Activated naive CD4-positive, alpha-beta T cell treated with anti-CD3 and anti-CD28 coated beads, Interleukin-2, amount 50 U/mL, for 72 hours (primary cell): Measurements from ENCODE around the gene SUCO. TPM values are rescaled to one million over a fixed set of nuclear protein-coding genes. Genes with fewer than 3 reads are reported as not detected.
"Not testable (repeated sequence)": the region's sequence is repeated elsewhere in the genome, so short reads cannot be mapped to it uniquely, and the experiment has no call there.

Experiments
- ATAC-seq, 2 donors: fragments of 150-1000 bp; cut with Tn5 transposase; 2 replicates each; pipeline ENCODE4 v1.10.0; 2021; ENCODE audit warnings: mild to moderate bottlenecking in 2 of 2, moderate library complexity in 2 of 2
- DNase-seq, 2 donors: peaks; one replicate each; pipeline ENCODE4 v3.0.0; 2021 to 2022; ENCODE audit warnings: low spot score in 2 of 2
- H3K27ac Mint-ChIP-seq, 2 donors: one replicate each; pipeline ENCODE4 v1.8.0; 2022; ENCODE audit warnings: mild to moderate bottlenecking in 2 of 2, mixed read lengths in 2 of 2
- H3K36me3 Mint-ChIP-seq, 2 donors: one replicate each; pipeline ENCODE4 v1.8.0; 2022; ENCODE audit warnings: mixed read lengths in 2 of 2
- H3K9me3 Mint-ChIP-seq, 2 donors: one replicate each; pipeline ENCODE4 v1.8.0; 2022; ENCODE audit warnings: mixed read lengths in 2 of 2
- total RNA-seq, 2 donors: library from RNA; stranded (reverse); gene quantifications; one replicate each; pipeline ENCODE4 v1.2.3, GENCODE V29; 2022

SUCO gene
- total RNA-seq, 2 donors from 2014 or later = 24.3 to 39.7 TPM

- H3K9me3 Mint-ChIP-seq = no peaks in the 10 kb centered on the region
- ATAC-seq (no peak), DNase-seq (no peak)
- H3K27ac Mint-ChIP-seq = no peak overlapping the region
- H3K36me3 Mint-ChIP-seq = peaks cover 4 to 22% of the 10 kb centered on the region in 2 donors
These were observed 48.8 kb downstream of the SUCO start for GRCh38 chr1:172581779-172582178.

GRCh38 chr1:172582889-172583288 lies 49.9 kb downstream of the SUCO start:
- Mint-ChIP-seq H3K9me3 (no peaks in the 10 kb centered on the region), H3K36me3 (peaks cover 4 to 21% of the 10 kb centered on the region in 2 donors), H3K27ac (no peak overlapping the region)
- no peak for DNase-seq
- ATAC-seq = no peak

- no peaks in the 10 kb centered on the region for H3K9me3 Mint-ChIP-seq
- ATAC-seq (no peak), DNase-seq (no peak)
- peaks cover 7 to 28% of the 10 kb centered on the region in 2 donors for H3K36me3 Mint-ChIP-seq
- H3K27ac Mint-ChIP-seq = no peak overlapping the region
These were observed 52.4 kb downstream of the SUCO start for GRCh38 chr1:172585348-172585747.

- Mint-ChIP-seq H3K36me3 (peaks cover 12 to 28% of the 10 kb centered on the region in 2 donors), H3K9me3 (no peaks in the 10 kb centered on the region), H3K27ac (no peak overlapping the region)
- DNase-seq (no peak), ATAC-seq (no peak)
These were observed 52.9 kb downstream of the SUCO start for GRCh38 chr1:172585861-172586260.

- peak overlapping the region; percentile 40 to 71 for H3K27ac Mint-ChIP-seq
- H3K9me3 Mint-ChIP-seq = no peaks in the 10 kb centered on the region
- DNase-seq (peak in 1 of 2 donors; percentile 23), ATAC-seq (peak; percentile 92 to 97)
- H3K36me3 Mint-ChIP-seq = peaks cover 30 to 44% of the 10 kb centered on the region in 2 donors
These were observed 55.6 kb downstream of the SUCO start for GRCh38 chr1:172588296-172589291.

- peaks cover 0 to 4% of the 10 kb centered on the region in 2 donors for H3K9me3 Mint-ChIP-seq
- no peak for ATAC-seq
- H3K27ac Mint-ChIP-seq = peak overlapping the region in 1 of 2 donors; percentile 71
- no peak for DNase-seq
- H3K36me3 Mint-ChIP-seq = peaks cover 39 to 54% of the 10 kb centered on the region in 2 donors
These were observed 56.6 kb downstream of the SUCO start for GRCh38 chr1:172589553-172589952.

- DNase-seq, H3K9me3 Mint-ChIP-seq, ATAC-seq, H3K27ac Mint-ChIP-seq: not testable (repeated sequence)
- peaks cover 58 to 73% of the 10 kb centered on the region in 2 donors for H3K36me3 Mint-ChIP-seq
These were observed 58.5 kb downstream of the SUCO start for GRCh38 chr1:172591429-172591828.

GRCh38 chr1:172595066-172595465 lies 62.1 kb downstream of the SUCO start:
- DNase-seq, H3K27ac Mint-ChIP-seq, H3K9me3 Mint-ChIP-seq, ATAC-seq: not testable (repeated sequence)
- peaks cover 62 to 73% of the 10 kb centered on the region in 2 donors for H3K36me3 Mint-ChIP-seq

- ATAC-seq, DNase-seq, H3K9me3 Mint-ChIP-seq, H3K27ac Mint-ChIP-seq: not testable (repeated sequence)
- peaks cover 55 to 62% of the 10 kb centered on the region in 2 donors for H3K36me3 Mint-ChIP-seq
These were observed 63.8 kb downstream of the SUCO start for GRCh38 chr1:172596782-172597181.

GRCh38 chr1:172599912-172600311 lies 67.0 kb downstream of the SUCO start:
- ATAC-seq (no peak), DNase-seq (no peak)
- Mint-ChIP-seq H3K27ac (no peak overlapping the region), H3K36me3 (peaks cover 23 to 30% of the 10 kb centered on the region in 2 donors), H3K9me3 (peaks cover 0 to 4% of the 10 kb centered on the region in 2 donors)

GRCh38 chr1:172600615-172601014 lies 67.7 kb downstream of the SUCO start:
- Mint-ChIP-seq H3K9me3 (peaks cover 0 to 4% of the 10 kb centered on the region in 2 donors), H3K36me3 (peaks cover 16 to 23% of the 10 kb centered on the region in 2 donors), H3K27ac (no peak overlapping the region)
- DNase-seq (no peak), ATAC-seq (no peak)

GRCh38 chr1:172601046-172601630 lies 68.2 kb downstream of the SUCO start:
- DNase-seq (no peak), ATAC-seq (no peak)
- H3K36me3 Mint-ChIP-seq = peaks cover 11 to 18% of the 10 kb centered on the region in 2 donors
- H3K9me3 Mint-ChIP-seq = no peaks in the 10 kb centered on the region
- H3K27ac Mint-ChIP-seq = no peak overlapping the region

GRCh38 chr1:172602706-172603105 lies 69.8 kb downstream of the SUCO start:
- no peaks in the 10 kb centered on the region for H3K9me3 Mint-ChIP-seq
- no peak for ATAC-seq
- peaks cover 0 to 2% of the 10 kb centered on the region in 2 donors for H3K36me3 Mint-ChIP-seq
- DNase-seq = no peak
- no peak overlapping the region for H3K27ac Mint-ChIP-seq

- Mint-ChIP-seq H3K9me3 (no peaks in the 10 kb centered on the region), H3K36me3 (no peaks in the 10 kb centered on the region), H3K27ac (no peak overlapping the region)
- no peak for DNase-seq
- ATAC-seq = no peak
These were observed 70.9 kb downstream of the SUCO start for GRCh38 chr1:172603816-172604215.

- ATAC-seq (no peak), DNase-seq (no peak)
- Mint-ChIP-seq H3K9me3 (no peaks in the 10 kb centered on the region), H3K27ac (no peak overlapping the region), H3K36me3 (peaks cover 9 to 11% of the 10 kb centered on the region in 2 donors)
These were observed 72.7 kb downstream of the SUCO start for GRCh38 chr1:172605641-172606040.

GRCh38 chr1:172607145-172607544 lies 74.2 kb downstream of the SUCO start:
- H3K27ac Mint-ChIP-seq = no peak overlapping the region
- DNase-seq (no peak), ATAC-seq (no peak)
- peaks cover 9 to 20% of the 10 kb centered on the region in 2 donors for H3K36me3 Mint-ChIP-seq
- H3K9me3 Mint-ChIP-seq = no peaks in the 10 kb centered on the region

- H3K9me3 Mint-ChIP-seq = no peaks in the 10 kb centered on the region
- no peak for DNase-seq
- ATAC-seq = no peak
- H3K27ac Mint-ChIP-seq = no peak overlapping the region
- H3K36me3 Mint-ChIP-seq = peaks cover 9 to 20% of the 10 kb centered on the region in 2 donors
These were observed 75.2 kb downstream of the SUCO start for GRCh38 chr1:172608098-172608601.
